Activated CD4-positive, alpha-beta T cell treated with anti-CD3 and anti-CD28 coated beads for 24 hours (primary cell): ENCODE results near the gene F2RL1.
"Not testable (repeated sequence)": the region's sequence is repeated elsewhere in the genome, so short reads cannot be mapped to it uniquely, and the experiment has no call there.

Experiments used
- DNase-seq, 2 donors: peaks; one replicate each; pipeline ENCODE4 v3.0.0-alpha.2; 2020; ENCODE audit warnings: low read depth in 2 of 2

The F2RL1 gene

GRCh38 chr5:76805821-76806505 lies 12.9 kb upstream of the F2RL1 start:
- DNase-seq: no peak

- no peak for DNase-seq
These were observed 11.5 kb upstream of the F2RL1 start for GRCh38 chr5:76807296-76807695.

- no peak for DNase-seq
These were observed 10.6 kb upstream of the F2RL1 start for GRCh38 chr5:76808141-76808691.

- no peak for DNase-seq
These were observed 9.7 kb upstream of the F2RL1 start for GRCh38 chr5:76809141-76809540.

GRCh38 chr5:76810236-76810635 lies 8.6 kb upstream of the F2RL1 start:
- DNase-seq: no peak

GRCh38 chr5:76811214-76811613 lies 7.6 kb upstream of the F2RL1 start:
- DNase-seq: no peak

GRCh38 chr5:76812209-76812608 lies 6.6 kb upstream of the F2RL1 start:
- not testable (repeated sequence) for DNase-seq

- no peak for DNase-seq
These were observed 4.8 kb upstream of the F2RL1 start for GRCh38 chr5:76813982-76814562.

GRCh38 chr5:76816110-76816831 lies 2.6 kb upstream of the F2RL1 start:
- no peak for DNase-seq

- no peak for DNase-seq
These were observed 1.2 kb downstream of the F2RL1 start for GRCh38 chr5:76819851-76820525.

GRCh38 chr5:76820526-76820890 lies 1.7 kb downstream of the F2RL1 start:
- no peak for DNase-seq

- DNase-seq: no peak
These were observed 2.3 kb downstream of the F2RL1 start for GRCh38 chr5:76821136-76821535.

- DNase-seq: not testable (repeated sequence)
These were observed 3.4 kb downstream of the F2RL1 start for GRCh38 chr5:76822105-76822731.

GRCh38 chr5:76826416-76826815 lies 7.6 kb downstream of the F2RL1 start:
- not testable (repeated sequence) for DNase-seq

- DNase-seq: no peak
These were observed 12.3 kb downstream of the F2RL1 start for GRCh38 chr5:76831110-76831452.

GRCh38 chr5:76836181-76836580 lies 17.4 kb downstream of the F2RL1 start:
- no peak for DNase-seq

GRCh38 chr5:76836585-76836984 lies 17.8 kb downstream of the F2RL1 start:
- no peak for DNase-seq

GRCh38 chr5:76838481-76839261 lies 19.8 kb downstream of the F2RL1 start:
- DNase-seq: no peak

GRCh38 chr5:76841361-76841760 lies 22.5 kb downstream of the F2RL1 start:
- DNase-seq: no peak

- no peak for DNase-seq
These were observed 27.1 kb downstream of the F2RL1 start for GRCh38 chr5:76845890-76846289.
